HG03135 (cell line): ENCODE data around the gene CYP1A2.
"Not testable (repeated sequence)": the region's sequence is repeated elsewhere in the genome, so short reads cannot be mapped to it uniquely, and the experiment has no call there.

Source experiments
- ATAC-seq: cut with Tn5 transposase; IDR thresholded peaks from one replicate; pipeline ENCODE4 v1.9.1; 2021; ENCODE audit warnings: mild to moderate bottlenecking, moderate library complexity; ENCODE audit not compliant: unreplicated experiment

The CYP1A2 gene

GRCh38 chr15:74735305-74735704 is 13.3 kb upstream of the CYP1A2 start:
- no peak for ATAC-seq

- not testable (repeated sequence) for ATAC-seq
Observed at GRCh38 chr15:74738239-74738638, 10.4 kb upstream of the CYP1A2 start.

- no peak for ATAC-seq
Observed at GRCh38 chr15:74742422-74742821, 6.2 kb upstream of the CYP1A2 start.

- ATAC-seq = no peak
Observed at GRCh38 chr15:74746389-74746788, 2.3 kb upstream of the CYP1A2 start.

- no peak for ATAC-seq
Observed at GRCh38 chr15:74749832-74750231, 1.2 kb downstream of the CYP1A2 start.

DNA sequence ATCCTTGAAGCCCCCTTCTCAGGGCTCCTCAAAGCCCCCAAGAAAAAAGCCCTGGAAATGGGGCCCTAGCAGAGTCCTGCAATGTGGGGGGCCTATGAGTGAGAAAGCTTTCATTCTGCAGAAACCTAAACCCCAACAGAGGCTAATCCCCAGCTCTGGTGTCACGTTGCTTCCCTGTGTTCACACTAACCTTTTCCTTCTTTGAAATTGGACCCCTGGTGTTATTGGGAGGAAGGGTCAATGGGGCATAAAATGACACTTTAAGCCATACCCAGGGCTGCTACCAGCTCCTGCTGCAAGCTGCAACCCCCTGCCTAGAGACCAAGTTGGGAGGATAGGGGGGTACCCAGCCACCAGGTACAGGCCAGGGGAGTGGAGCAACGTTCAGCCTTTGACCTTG is 2.1 kb downstream of the CYP1A2 start:
- ATAC-seq = no peak

- ATAC-seq = no peak
Observed at GRCh38 chr15:74752011-74752410, 3.4 kb downstream of the CYP1A2 start.

GRCh38 chr15:74752531-74752930 is 3.9 kb downstream of the CYP1A2 start:
- no peak for ATAC-seq

- ATAC-seq = no peak
Observed at GRCh38 chr15:74754593-74755215, 6.1 kb downstream of the CYP1A2 start.

- ATAC-seq = no peak
Observed at GRCh38 chr15:74758736-74759135, 10.1 kb downstream of the CYP1A2 start.

GRCh38 chr15:74762791-74763150 is 14.1 kb downstream of the CYP1A2 start:
- ATAC-seq = no peak

DNA sequence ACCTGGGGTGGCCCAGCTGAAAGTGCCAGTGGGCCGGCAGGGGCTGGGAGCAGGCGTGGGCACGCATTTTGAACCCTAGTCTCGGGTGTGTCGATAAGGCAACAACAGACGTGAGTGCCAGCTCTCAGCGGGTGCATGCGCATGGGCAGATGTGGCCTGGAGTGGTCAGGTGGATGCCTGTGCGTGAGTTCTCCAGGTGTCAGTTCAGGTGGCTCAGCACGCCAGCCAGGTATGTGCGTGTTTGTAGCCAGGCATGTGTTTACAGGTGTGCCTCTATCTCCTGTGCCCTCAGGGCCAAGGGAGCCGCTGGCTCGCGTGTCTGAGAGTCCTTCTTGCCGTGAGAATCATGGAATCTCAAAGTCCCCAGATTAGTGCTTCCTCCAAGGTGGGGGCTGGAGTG is 14.8 kb downstream of the CYP1A2 start:
- ATAC-seq = no peak

- no peak for ATAC-seq
Observed at GRCh38 chr15:74767167-74768098, 18.8 kb downstream of the CYP1A2 start.

DNA sequence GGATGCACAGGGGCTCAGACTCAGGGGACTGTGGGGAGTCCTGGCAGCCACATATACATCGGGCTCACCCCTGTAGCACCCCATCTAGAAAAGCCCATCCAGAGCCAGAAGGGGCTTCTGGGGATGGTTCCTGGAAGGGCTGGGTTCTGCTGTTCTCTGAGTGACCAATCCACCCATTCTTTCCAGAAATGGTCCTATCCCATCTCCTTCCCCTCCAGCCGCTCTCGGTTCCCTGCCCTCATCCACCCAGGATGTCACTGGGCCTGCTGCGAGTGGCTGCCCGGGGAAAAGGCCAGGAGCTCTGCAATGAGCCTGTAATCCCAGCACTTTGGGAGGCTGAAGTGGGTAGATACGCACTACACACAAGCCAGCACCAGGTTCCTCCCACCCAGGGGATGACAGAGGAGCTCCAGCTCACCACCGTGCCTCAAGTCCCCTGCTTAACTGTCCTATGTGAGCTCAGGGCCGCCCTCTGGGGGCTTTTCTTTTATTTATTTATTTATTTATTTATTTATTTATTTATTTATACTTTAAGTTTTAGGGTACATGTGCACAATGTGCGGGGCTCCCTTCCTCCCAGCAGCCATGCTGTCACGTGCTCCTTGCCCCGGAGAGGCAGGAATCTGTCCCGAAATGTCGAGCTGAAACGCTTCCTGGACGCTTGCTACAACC is 19.6 kb downstream of the CYP1A2 start:
- ATAC-seq = no peak

DNA sequence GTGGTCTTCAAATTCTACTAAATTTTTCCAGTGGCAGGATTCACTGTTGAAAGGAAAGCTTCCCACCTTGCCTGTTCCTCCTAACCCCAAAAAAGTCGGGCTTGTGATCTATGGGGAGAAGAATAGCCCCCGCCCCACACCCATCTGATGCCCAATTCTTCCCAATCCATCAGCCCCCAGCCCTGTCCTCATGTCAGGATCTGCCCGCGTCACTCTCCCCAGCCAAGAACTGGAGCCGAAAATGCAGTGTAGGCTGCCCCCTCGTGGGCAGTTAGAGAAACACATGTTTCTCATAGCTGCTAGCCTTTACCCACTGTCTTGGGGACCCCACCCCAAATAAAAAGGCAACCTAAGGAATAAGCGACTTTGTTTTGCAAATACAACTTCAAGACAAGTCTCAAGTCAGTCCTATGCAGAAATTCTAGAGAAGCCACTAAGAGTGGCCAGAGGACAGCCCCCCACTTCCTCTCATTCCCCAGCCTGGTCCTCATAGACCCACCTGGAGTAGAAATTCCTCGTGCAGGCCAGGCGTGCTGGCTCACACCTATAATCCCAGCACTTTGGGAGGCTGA is 20.2 kb downstream of the CYP1A2 start:
- no peak for ATAC-seq

DNA sequence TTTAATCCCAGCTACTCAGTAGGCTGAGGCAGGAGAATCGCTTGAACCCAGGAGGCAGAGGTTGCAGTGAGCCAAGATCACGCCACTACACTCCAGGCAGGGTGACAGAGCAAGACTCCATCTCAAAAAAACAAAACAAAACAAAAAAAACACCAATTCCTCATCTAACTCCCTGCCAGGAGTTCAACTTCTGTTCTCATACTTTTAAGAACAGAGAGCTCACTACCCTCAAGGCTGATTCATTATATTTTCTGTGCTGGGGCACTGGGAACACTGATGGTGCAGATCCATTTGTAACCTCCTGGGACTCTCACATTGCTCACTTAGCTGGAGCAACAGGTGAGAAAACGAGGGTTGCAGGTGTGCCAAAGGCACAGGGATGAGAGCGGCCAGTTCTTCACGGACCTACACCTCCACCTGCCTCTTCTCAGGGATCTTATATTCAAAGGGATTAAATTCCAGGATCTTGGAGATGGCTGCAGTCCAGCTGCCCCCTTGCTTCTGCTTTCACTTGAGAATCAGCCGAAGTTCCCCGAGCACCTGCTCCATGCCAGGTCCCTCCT is 20.9 kb downstream of the CYP1A2 start:
- no peak for ATAC-seq

GRCh38 chr15:74770211-74770903 is 21.7 kb downstream of the CYP1A2 start:
- no peak for ATAC-seq

DNA sequence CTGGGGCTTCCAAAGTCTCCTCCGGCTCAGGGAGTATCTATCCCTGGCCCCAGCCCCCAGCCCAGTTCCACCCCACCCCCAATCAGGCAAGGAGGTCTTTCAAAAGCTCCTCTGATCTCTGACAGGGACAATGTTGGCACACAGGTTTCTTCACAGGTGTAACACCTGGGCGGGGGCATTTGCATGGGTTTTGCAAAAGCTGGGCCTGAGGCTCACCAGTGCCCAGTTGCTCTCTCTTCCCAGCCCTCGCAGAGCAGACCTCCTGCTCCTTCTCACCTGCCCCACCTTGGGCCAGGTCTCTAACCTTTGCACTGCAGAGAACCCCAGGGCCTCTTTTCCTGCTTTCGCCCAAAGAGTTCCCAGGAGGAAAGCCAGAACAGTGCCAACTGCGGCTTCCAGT is 24.7 kb downstream of the CYP1A2 start:
- ATAC-seq = no peak

DNA sequence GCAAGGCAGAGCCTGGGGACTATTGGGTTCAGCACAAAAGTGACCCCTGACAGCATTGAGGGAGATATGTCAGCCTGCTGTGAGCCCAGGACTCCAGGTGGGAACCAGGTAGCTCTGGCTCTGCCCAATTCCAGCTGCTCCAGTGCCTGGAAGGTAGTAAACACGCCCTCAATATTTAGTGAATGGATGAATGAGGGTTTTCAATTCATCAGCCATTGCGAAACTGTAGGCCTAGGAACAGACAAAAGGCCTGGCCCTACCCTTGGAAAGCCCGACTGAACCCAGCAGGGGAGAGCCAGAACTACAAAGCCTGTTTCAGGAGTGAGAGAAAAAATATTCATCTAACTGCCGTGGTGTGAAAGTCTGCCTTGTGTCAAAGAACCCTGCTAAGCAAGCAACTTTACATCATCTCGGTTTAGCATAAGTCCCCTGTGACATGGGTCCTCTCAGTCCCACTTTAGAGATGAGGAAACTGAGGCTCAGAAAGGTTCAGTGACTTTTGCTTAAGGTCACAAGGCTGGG is 25.1 kb downstream of the CYP1A2 start:
- no peak for ATAC-seq

DNA sequence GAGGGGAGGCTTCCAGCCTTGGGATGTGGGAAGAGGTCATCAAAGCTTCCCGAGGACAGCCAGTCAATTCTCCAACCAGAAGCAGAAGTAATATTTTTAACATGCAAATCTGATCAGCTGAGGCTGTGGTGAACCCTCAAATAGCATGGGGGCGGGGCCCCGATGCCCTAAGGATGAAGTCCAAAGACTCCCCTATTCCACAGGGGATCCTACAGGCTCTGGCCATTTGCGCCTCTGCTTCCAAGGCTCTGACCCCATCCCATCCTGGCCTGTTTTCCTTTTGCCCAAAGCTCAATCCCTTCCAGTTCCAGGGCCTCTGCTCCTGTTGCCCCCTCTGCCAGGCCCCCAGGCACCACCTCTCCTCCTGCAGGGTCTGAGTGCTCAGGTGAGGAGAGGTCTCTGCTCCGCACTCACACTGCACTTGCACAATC is 26.5 kb downstream of the CYP1A2 start:
- no peak for ATAC-seq
